HepG2 (cell line): ENCODE data around the gene SATB1. TPM values are rescaled to one million over a fixed set of nuclear protein-coding genes. Genes with fewer than 3 reads are reported as not detected.
"Not testable (repeated sequence)": the region's sequence is repeated elsewhere in the genome, so short reads cannot be mapped to it uniquely, and the experiment has no call there.

Experiments
- ATAC-seq: fragments of 200-7000 bp; cut with Tn5 transposase; 3 replicates; pipeline ENCODE4 v1.9.1; 2020; ENCODE audit warnings: mild to moderate bottlenecking, moderate library complexity
- BruUV-seq: library from RNA; stranded (reverse); fragments of 400-500 nt; replicated peaks from 2 replicates; lab custom pipeline; 2021; lab: Mats Ljungman, UMichigan
- CTCF ChIA-PET: fragments of 300-600 bp; formaldehyde crosslinking; extraction: SDS; loops from one replicate; lab custom pipeline; 2021; ENCODE audit warnings: low total read pairs, inconsistent platforms, low intra/inter-chr PET ratio; lab: Yijun Ruan, JAX
- POLR2A ChIA-PET: fragments of 350-600 bp; sonication (Branson Sonifier 250); formaldehyde crosslinking; loops from one replicate; lab custom pipeline; 2020; ENCODE audit warnings: antibody characterized with exemption, inconsistent platforms; lab: Yijun Ruan, JAX
- DNase-seq: peaks from one replicate; pipeline ENCODE4 v3.0.0-alpha.2; 2015; ENCODE audit warnings: low spot score
- FAIRE-seq: peaks from 3 replicates; lab custom pipeline; 2011; peaks lifted over from hg19 to GRCh38; lab: Jason Lieb, UNC
- H2AFZ ChIP-seq: one replicate; pipeline ENCODE4 v1.6.1; 2011; ENCODE audit warnings: low read length, inconsistent platforms
- H3K27ac ChIP-seq: fragments of 300-600 bp; 3 replicates; pipeline ENCODE4 v1.8.0; 2011; ENCODE audit warnings: mixed run types, mild to moderate bottlenecking, mixed read lengths, low read length, inconsistent platforms; ENCODE audit not compliant: insufficient read depth; ENCODE audit errors: extremely low read length
- H3K27me3 ChIP-seq, 2 experiments: fragments of 200-600 bp in 1 of 2; 2 replicates in 1 of 2; 3 replicates in 1 of 2; pipeline versions ENCODE4 v1.6.0 to v1.8.0; 2011; ENCODE audit warnings: low read length in 2 of 2, mild to moderate bottlenecking in 2 of 2, moderate library complexity in 2 of 2, inconsistent platforms in 1 of 2; ENCODE audit not compliant: insufficient read depth in 2 of 2, control insufficient read depth in 1 of 2
- H3K36me3 ChIP-seq, 2 experiments: fragments of 200-600 bp in 1 of 2; replicated peaks in 1 of 2; 2 replicates in 1 of 2; 3 replicates in 1 of 2; pipeline versions ENCODE4 v1.5.1 to v1.8.0; 2011; ENCODE audit warnings: low read length in 2 of 2, inconsistent platforms in 1 of 2; ENCODE audit not compliant: insufficient read depth in 2 of 2, control insufficient read depth in 1 of 2
- H3K4me1 ChIP-seq: 2 replicates; pipeline ENCODE4 v1.5.1; 2012; ENCODE audit warnings: low read length, inconsistent platforms; ENCODE audit not compliant: insufficient read depth
- H3K4me2 ChIP-seq: 2 replicates; pipeline ENCODE4 v1.6.0; 2011; ENCODE audit warnings: low read depth, low read length, inconsistent platforms
- H3K4me3 ChIP-seq, 3 experiments: fragments of 200-600 bp in 1 of 3; sonication (generic), shearing (Covaris generic) in 1 of 3; replicated peaks in 1 of 3; 2 replicates each; pipeline ENCODE4 v1.5.1; 2011 to 2016; ENCODE audit warnings: low read length in 3 of 3, inconsistent platforms in 2 of 3, low read depth in 2 of 3, mild to moderate bottlenecking in 2 of 3, control low read depth in 1 of 3, mixed read lengths in 1 of 3; ENCODE audit not compliant: insufficient read depth in 1 of 3
- H3K79me2 ChIP-seq: one replicate; pipeline ENCODE4 v1.6.1; 2011; ENCODE audit warnings: low read length, inconsistent platforms; ENCODE audit not compliant: insufficient read depth
- H3K9ac ChIP-seq: 2 replicates; pipeline ENCODE4 v1.6.0; 2011; ENCODE audit warnings: mild to moderate bottlenecking, low read depth, low read length, inconsistent platforms; ENCODE audit not compliant: insufficient read depth
- H3K9me3 ChIP-seq: 2 replicates; pipeline ENCODE4 v1.5.1; 2012; ENCODE audit warnings: mild to moderate bottlenecking, low read length
- H4K20me1 ChIP-seq: 2 replicates; pipeline ENCODE4 v1.6.0; 2011; ENCODE audit warnings: inconsistent platforms, mild to moderate bottlenecking, low read length, moderate library complexity; ENCODE audit not compliant: insufficient read depth
- NFYC ChIP-seq: IDR thresholded peaks from 2 replicates; pipeline ENCODE4 v1.6.1; 2016; ENCODE audit warnings: missing genetic modification reagents, missing compliant biosample characterization
- RARA ChIP-seq: IDR thresholded peaks from 2 replicates; pipeline ENCODE4 v1.6.1; 2016; ENCODE audit warnings: missing genetic modification reagents, missing compliant biosample characterization
- RORA ChIP-seq: sonication (generic); formaldehyde crosslinking; IDR thresholded peaks from 2 replicates; pipeline ENCODE4 v1.5.0; 2020; ENCODE audit warnings: mild to moderate bottlenecking, missing genetic modification reagents, moderate library complexity
- SNRNP70 ChIP-seq: fragments of 200-400 bp; formaldehyde crosslinking; IDR thresholded peaks from 2 replicates; pipeline ENCODE4 v1.6.1; 2017; ENCODE audit warnings: mild to moderate bottlenecking, low read depth, low read length, moderate library complexity
- ZFAT ChIP-seq: sonication (generic); formaldehyde crosslinking; conservative IDR thresholded peaks from 2 replicates; pipeline ENCODE4 v1.8.1; 2023; ENCODE audit warnings: missing genetic modification reagents, inconsistent platforms
- ZNF432 ChIP-seq: sonication (generic); formaldehyde crosslinking; IDR thresholded peaks from 2 replicates; pipeline ENCODE4 v1.5.0; 2020; ENCODE audit warnings: missing genetic modification reagents, mild to moderate bottlenecking, borderline replicate concordance
- ZNF749 ChIP-seq: sonication (generic); formaldehyde crosslinking; IDR thresholded peaks from 2 replicates; pipeline ENCODE4 v1.8.0; 2022; ENCODE audit warnings: mild to moderate bottlenecking, missing genetic modification reagents, moderate library complexity, borderline replicate concordance
- WGBS: methylation state at CpG from one replicate; pipeline ENCODE4 v1.1.6; 2017; ENCODE audit warnings: low lambda C conversion rate; 5-methylcytosine and 5-hydroxymethylcytosine counted together
- in situ Hi-C: cut with HindIII; loops from 2 replicates; pipeline ENCODE4 v1.10.0; 2017; ENCODE audit warnings: low pct_unique_long_range_greater_than_20kb; ENCODE audit not compliant: extremely low pct_ligation_motif_present
- intact Hi-C: fragments of 100-400 bp; cut with micrococcal nuclease; formaldehyde crosslinking; loops from one replicate; pipeline ENCODE4 v1.10.0; 2022; ENCODE audit not compliant: unreplicated experiment
- polyA plus RNA-seq, 8 experiments: library from polyadenylated mRNA; depleted of rRNA in 3 of 8; stranded (reverse) in 7 of 8; unstranded in 1 of 8; fragments of >200 nt; fragmentation: Illumina TruSeq in 4 of 8; extraction: Trizol in 4 of 8; gene quantifications; 2 replicates each; pipeline versions ENCODE4 v1.2.1 to v1.2.3, GENCODE V29; 2011 to 2016; ENCODE audit warnings: low read depth in 4 of 8, missing spikeins in 1 of 8, mixed read lengths in 1 of 8; ENCODE audit not compliant: insufficient read depth in 1 of 8
- total RNA-seq, 5 experiments: library from RNA; depleted of rRNA; stranded (reverse); fragments of >200 nt; fragmentation: Illumina TruSeq; extraction: Trizol; gene quantifications; 2 replicates each; pipeline ENCODE4 v1.2.3, GENCODE V29; 2016; ENCODE audit warnings: low read depth in 1 of 5
- TF ChIP-seq, protein P1 (sequence below): sonication (generic); formaldehyde crosslinking; IDR thresholded peaks from 2 replicates; pipeline ENCODE4 v1.5.1; 2020; ENCODE audit warnings: mild to moderate bottlenecking, missing genetic modification reagents
- TF ChIP-seq, protein P2 (sequence below): sonication (generic); formaldehyde crosslinking; IDR thresholded peaks from 2 replicates; pipeline ENCODE4 v1.4.0; 2020; ENCODE audit warnings: mild to moderate bottlenecking, missing genetic modification reagents, borderline replicate concordance

The SATB1 gene
- total and polyA plus RNA-seq, 2 of the 13 experiments (the other 11 are each of a cell fraction or from before 2014, with no cell fraction given): 0.03 TPM; not detected in 1

GRCh38 chr3:18454766-18455165, 29.6 kb upstream of the SATB1 start (continued):
- TF ChIP-seq, protein P1, sequence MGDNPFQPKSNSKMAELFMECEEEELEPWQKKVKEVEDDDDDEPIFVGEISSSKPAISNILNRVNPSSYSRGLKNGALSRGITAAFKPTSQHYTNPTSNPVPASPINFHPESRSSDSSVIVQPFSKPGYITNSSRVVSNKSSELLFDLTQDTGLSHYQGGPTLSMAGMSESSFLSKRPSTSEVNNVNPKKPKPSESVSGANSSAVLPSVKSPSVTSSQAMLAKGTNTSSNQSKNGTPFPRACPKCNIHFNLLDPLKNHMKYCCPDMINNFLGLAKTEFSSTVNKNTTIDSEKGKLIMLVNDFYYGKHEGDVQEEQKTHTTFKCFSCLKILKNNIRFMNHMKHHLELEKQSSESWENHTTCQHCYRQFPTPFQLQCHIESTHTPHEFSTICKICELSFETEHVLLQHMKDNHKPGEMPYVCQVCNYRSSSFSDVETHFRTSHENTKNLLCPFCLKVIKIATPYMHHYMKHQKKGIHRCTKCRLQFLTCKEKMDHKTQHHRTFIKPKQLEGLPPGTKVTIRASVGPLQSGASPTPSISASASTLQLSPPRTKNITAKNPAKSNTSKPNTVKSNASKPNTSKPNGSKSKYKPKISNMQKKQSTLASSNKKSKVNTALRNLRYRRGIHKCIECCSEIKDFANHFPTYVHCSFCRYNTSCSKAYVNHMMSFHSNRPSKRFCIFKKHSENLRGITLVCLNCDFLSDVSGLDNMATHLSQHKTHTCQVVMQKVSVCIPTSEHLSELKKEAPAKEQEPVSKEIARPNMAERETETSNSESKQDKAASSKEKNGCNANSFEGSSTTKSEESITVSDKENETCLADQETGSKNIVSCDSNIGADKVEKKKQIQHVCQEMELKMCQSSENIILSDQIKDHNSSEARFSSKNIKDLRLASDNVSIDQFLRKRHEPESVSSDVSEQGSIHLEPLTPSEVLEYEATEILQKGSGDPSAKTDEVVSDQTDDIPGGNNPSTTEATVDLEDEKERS (CRISPR knock-in tag): no peak
- TF ChIP-seq RARA (CRISPR knock-in tag): no peak
- no peak for TF ChIP-seq ZNF432 (CRISPR knock-in tag)
- TF ChIP-seq ZFAT (CRISPR knock-in tag): no peak
- TF ChIP-seq ZNF749: no peak
- TF ChIP-seq, protein P2, sequence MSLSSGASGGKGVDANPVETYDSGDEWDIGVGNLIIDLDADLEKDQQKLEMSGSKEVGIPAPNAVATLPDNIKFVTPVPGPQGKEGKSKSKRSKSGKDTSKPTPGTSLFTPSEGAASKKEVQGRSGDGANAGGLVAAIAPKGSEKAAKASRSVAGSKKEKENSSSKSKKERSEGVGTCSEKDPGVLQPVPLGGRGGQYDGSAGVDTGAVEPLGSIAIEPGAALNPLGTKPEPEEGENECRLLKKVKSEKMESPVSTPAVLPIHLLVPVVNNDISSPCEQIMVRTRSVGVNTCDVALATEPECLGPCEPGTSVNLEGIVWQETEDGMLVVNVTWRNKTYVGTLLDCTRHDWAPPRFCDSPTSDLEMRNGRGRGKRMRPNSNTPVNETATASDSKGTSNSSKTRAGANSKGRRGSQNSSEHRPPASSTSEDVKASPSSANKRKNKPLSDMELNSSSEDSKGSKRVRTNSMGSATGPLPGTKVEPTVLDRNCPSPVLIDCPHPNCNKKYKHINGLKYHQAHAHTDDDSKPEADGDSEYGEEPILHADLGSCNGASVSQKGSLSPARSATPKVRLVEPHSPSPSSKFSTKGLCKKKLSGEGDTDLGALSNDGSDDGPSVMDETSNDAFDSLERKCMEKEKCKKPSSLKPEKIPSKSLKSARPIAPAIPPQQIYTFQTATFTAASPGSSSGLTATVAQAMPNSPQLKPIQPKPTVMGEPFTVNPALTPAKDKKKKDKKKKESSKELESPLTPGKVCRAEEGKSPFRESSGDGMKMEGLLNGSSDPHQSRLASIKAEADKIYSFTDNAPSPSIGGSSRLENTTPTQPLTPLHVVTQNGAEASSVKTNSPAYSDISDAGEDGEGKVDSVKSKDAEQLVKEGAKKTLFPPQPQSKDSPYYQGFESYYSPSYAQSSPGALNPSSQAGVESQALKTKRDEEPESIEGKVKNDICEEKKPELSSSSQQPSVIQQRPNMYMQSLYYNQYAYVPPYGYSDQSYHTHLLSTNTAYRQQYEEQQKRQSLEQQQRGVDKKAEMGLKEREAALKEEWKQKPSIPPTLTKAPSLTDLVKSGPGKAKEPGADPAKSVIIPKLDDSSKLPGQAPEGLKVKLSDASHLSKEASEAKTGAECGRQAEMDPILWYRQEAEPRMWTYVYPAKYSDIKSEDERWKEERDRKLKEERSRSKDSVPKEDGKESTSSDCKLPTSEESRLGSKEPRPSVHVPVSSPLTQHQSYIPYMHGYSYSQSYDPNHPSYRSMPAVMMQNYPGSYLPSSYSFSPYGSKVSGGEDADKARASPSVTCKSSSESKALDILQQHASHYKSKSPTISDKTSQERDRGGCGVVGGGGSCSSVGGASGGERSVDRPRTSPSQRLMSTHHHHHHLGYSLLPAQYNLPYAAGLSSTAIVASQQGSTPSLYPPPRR (CRISPR knock-in tag): no peak
- TF ChIP-seq SNRNP70: no peak
- no peak for TF ChIP-seq NFYC
- no peak for TF ChIP-seq RORA (CRISPR knock-in tag)
- TF ChIP-seq, all 625 proteins: peak for 0

- ATAC-seq, H3K79me2 ChIP-seq, POLR2A ChIA-PET, H3K36me3 ChIP-seq, DNase-seq, H3K9me3 ChIP-seq, H3K9ac ChIP-seq, H3K4me2 ChIP-seq, CTCF ChIA-PET, H3K4me3 ChIP-seq, BruUV-seq, in situ Hi-C loops, intact Hi-C loops, H2AFZ ChIP-seq, H3K4me1 ChIP-seq, FAIRE-seq, H4K20me1 ChIP-seq, H3K27ac ChIP-seq: not testable (repeated sequence)
- WGBS: 3% methylated on average over 6 of the region's 6 CpGs
- H3K27me3 ChIP-seq: peaks cover 1 to 13% of the 10 kb centered on the region in 2 experiments; a peak in 4 of 5 replicates
These were observed 24.5 kb upstream of the SATB1 start for GRCh38 chr3:18449618-18450017.
